Measurements from ENCODE around the gene ZSWIM7. TPM values are rescaled to one million over a fixed set of nuclear protein-coding genes. Genes with fewer than 3 reads are reported as not detected.

Gene ZSWIM7
- total RNA-seq, 2 experiments from 2014 or later = 11.3 to 13.0 TPM

DNA sequence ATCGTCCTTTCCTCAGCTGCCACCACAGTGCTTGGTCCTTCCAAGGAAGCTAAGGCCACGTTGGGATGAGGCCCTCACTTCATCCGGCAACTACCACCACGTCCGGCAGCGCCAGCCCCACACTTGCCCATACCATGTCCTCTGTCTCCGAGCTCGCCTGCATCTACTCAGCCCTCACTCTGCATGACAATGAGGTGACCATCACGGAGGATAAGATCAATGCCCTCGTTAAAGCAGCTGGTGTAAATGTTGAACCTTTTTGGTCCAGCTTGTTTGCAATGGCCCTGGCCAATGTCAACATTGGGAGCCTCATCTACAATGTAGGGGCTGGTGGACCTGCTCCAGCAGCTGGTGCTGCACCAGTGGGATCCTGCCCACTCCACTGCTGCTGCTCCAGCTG is 45.0 kb upstream of the ZSWIM7 start:
- H3K36me3 Mint-ChIP-seq (ENCODE audit: low read depth) = peaks cover 92% of the 10 kb centered on the region
- no peaks in the 10 kb centered on the region for H3K9me3 Mint-ChIP-seq
- DNase-seq = no peak
- no peaks in the 10 kb centered on the region for H3K27me3 Mint-ChIP-seq
- Histone ChIP-seq H3K4me1 (ENCODE audit: insufficient read depth, low read length) (no peaks in the 10 kb centered on the region), H3K27ac (ENCODE audit: low read depth in 1 of 2, low read length in 2 of 2) (no peak overlapping the region), H3K36me3 (ENCODE audit: insufficient read depth, low read length) (peaks cover 91% of the 10 kb centered on the region), H3K9me3 (ENCODE audit: control insufficient read depth in 1 of 2, insufficient read depth in 1 of 2, low read length in 2 of 2) (no peaks in the 10 kb centered on the region), H3K4me3 (ENCODE audit: low read length) (no peak overlapping the region), H3K27me3 (ENCODE audit: control insufficient read depth in 1 of 2, insufficient read depth in 2 of 2, low read length in 2 of 2) (no peaks in the 10 kb centered on the region)
- no peak for ATAC-seq (ENCODE audit: poor library complexity)
- H3K4me1 Mint-ChIP-seq (ENCODE audit: low read depth) = no peaks in the 10 kb centered on the region
- POLR2A ChIA-PET = interaction anchor here (1.0 kb wide), 1 partner anchor 110 kb away, joined by 3 read pairs; no protein-coding TSS in a partner anchor
- CTCF ChIA-PET = no interaction called here
- TF ChIP-seq, protein P1, sequence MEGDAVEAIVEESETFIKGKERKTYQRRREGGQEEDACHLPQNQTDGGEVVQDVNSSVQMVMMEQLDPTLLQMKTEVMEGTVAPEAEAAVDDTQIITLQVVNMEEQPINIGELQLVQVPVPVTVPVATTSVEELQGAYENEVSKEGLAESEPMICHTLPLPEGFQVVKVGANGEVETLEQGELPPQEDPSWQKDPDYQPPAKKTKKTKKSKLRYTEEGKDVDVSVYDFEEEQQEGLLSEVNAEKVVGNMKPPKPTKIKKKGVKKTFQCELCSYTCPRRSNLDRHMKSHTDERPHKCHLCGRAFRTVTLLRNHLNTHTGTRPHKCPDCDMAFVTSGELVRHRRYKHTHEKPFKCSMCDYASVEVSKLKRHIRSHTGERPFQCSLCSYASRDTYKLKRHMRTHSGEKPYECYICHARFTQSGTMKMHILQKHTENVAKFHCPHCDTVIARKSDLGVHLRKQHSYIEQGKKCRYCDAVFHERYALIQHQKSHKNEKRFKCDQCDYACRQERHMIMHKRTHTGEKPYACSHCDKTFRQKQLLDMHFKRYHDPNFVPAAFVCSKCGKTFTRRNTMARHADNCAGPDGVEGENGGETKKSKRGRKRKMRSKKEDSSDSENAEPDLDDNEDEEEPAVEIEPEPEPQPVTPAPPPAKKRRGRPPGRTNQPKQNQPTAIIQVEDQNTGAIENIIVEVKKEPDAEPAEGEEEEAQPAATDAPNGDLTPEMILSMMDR (IDR thresholded peaks at IDR 0.05) = no peak
- H3K27ac Mint-ChIP-seq = no peak overlapping the region
- intact Hi-C loops (cut with DNase I, micrococcal nuclease) = no loop called here
- no peak overlapping the region for H3K4me3 Mint-ChIP-seq

DNA sequence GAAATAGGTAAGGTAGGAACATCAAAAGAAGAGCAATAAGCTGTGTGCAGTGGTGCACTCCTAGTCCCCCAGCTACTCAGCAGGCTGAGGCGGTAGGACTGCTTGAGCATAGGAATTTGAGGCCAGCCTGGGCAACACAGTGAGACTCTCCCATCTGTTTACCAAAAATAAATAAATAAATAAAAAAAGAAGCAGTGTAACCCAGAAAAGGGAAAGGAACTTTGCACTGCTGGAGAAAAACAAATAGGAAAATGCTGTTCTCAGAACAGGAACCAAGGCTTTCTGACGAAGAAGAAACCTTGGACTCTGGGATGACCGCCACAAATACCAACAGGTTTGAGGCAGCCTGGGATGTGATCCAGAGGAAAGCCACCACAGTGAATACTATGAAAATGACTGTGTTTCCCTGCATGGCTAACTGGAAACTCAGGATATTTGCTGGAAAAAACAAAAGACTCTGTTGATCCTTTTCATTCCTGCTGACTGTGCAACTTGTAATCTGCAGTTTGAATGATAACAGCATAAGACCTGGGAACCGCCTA is 41.3 kb upstream of the ZSWIM7 start:
- no peak overlapping the region for H3K27ac Mint-ChIP-seq

DNA sequence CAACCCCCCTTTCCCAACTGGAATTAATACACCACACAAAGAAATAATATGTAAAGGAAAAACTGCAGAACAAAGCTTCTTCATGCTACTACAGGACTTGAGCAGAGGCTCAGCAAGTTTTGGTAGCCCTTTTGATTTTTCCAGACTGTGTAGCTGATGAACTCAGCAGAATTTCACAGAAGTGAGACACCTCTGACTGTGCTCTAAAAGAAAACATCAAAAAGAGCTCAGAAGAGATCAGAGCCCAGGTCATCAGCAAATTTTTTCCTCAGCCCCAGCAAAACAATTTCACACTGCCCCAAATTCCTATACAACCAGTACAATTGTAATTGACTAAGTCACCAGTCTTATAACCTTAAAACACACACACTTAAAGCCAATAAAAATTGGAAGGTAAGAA is 38.1 kb upstream of the ZSWIM7 start:
- DNase-seq = no peak
- no peaks in the 10 kb centered on the region for H3K9me3 Mint-ChIP-seq
- TF ChIP-seq, protein P1 (IDR thresholded peaks at IDR 0.05) = no peak
- ChIA-PET POLR2A (interaction anchor here (0.7 kb wide), 1 partner anchor 32 kb away, joined by 4 read pairs; no protein-coding TSS in a partner anchor), CTCF (interaction anchor here (1.8 kb wide), 1 partner anchor 12 kb away, joined by 4 read pairs; no protein-coding TSS in a partner anchor)
- Histone ChIP-seq H3K4me1 (ENCODE audit: insufficient read depth, low read length) (no peaks in the 10 kb centered on the region), H3K9me3 (ENCODE audit: control insufficient read depth in 1 of 2, insufficient read depth in 1 of 2, low read length in 2 of 2) (no peaks in the 10 kb centered on the region), H3K4me3 (ENCODE audit: low read length) (no peak overlapping the region), H3K27me3 (ENCODE audit: control insufficient read depth in 1 of 2, insufficient read depth in 2 of 2, low read length in 2 of 2) (no peaks in the 10 kb centered on the region), H3K36me3 (ENCODE audit: insufficient read depth, low read length) (peaks cover 87% of the 10 kb centered on the region), H3K27ac (ENCODE audit: low read depth in 1 of 2, low read length in 2 of 2) (no peak overlapping the region)
- no peak for ATAC-seq (ENCODE audit: poor library complexity)
- H3K4me3 Mint-ChIP-seq = no peak overlapping the region
- H3K27ac Mint-ChIP-seq = peak overlapping the region; percentile 12
- intact Hi-C loops (cut with DNase I, micrococcal nuclease) = loop anchor here in 1 of 2 experiments (1.0 kb wide), 1 partner anchor 11 kb away; no protein-coding TSS in a partner anchor
- peaks cover 6% of the 10 kb centered on the region for H3K4me1 Mint-ChIP-seq (ENCODE audit: low read depth)
- H3K36me3 Mint-ChIP-seq (ENCODE audit: low read depth) = peaks cover 97% of the 10 kb centered on the region
- no peaks in the 10 kb centered on the region for H3K27me3 Mint-ChIP-seq

More for the DNA sequence above, 41.3 kb upstream of the ZSWIM7 start:
- ChIA-PET CTCF (no interaction called here), POLR2A (interaction anchor here (0.7 kb wide), 1 partner anchor 12 kb away, joined by 4 read pairs; no protein-coding TSS in a partner anchor)
- H3K4me3 ChIP-seq (ENCODE audit: low read length) = no peak overlapping the region
- peaks cover 85% of the 10 kb centered on the region for H3K36me3 ChIP-seq (ENCODE audit: insufficient read depth, low read length)
- TF ChIP-seq, protein P1 (IDR thresholded peaks at IDR 0.05) = no peak
- Mint-ChIP-seq H3K4me1 (ENCODE audit: low read depth) (peaks cover 6% of the 10 kb centered on the region), H3K4me3 (no peak overlapping the region), H3K9me3 (no peaks in the 10 kb centered on the region), H3K36me3 (ENCODE audit: low read depth) (peaks cover 95% of the 10 kb centered on the region), H3K27me3 (no peaks in the 10 kb centered on the region)
- no peaks in the 10 kb centered on the region for H3K9me3 ChIP-seq (ENCODE audit: control insufficient read depth in 1 of 2, insufficient read depth in 1 of 2, low read length in 2 of 2)
- no peak overlapping the region for H3K27ac ChIP-seq (ENCODE audit: low read depth in 1 of 2, low read length in 2 of 2)
- DNase-seq (no peak), ATAC-seq (ENCODE audit: poor library complexity) (no peak)
- no peaks in the 10 kb centered on the region for H3K27me3 ChIP-seq (ENCODE audit: control insufficient read depth in 1 of 2, insufficient read depth in 2 of 2, low read length in 2 of 2)
- intact Hi-C loops (cut with DNase I, micrococcal nuclease) = no loop called here
- H3K4me1 ChIP-seq (ENCODE audit: insufficient read depth, low read length) = no peaks in the 10 kb centered on the region

Data from CD4-positive, alpha-beta T cell (primary cell).